GM21737 (cell line): ENCODE data around the gene FNIP2.
A peak's percentile ranks its signal among the peaks of the same experiment; 100 is the strongest.

Experiments used
- ATAC-seq: cut with Tn5 transposase; IDR thresholded peaks from one replicate; pipeline ENCODE4 v1.9.1; 2021; ENCODE audit warnings: mild to moderate bottlenecking, moderate library complexity; ENCODE audit not compliant: unreplicated experiment

The FNIP2 gene

DNA sequence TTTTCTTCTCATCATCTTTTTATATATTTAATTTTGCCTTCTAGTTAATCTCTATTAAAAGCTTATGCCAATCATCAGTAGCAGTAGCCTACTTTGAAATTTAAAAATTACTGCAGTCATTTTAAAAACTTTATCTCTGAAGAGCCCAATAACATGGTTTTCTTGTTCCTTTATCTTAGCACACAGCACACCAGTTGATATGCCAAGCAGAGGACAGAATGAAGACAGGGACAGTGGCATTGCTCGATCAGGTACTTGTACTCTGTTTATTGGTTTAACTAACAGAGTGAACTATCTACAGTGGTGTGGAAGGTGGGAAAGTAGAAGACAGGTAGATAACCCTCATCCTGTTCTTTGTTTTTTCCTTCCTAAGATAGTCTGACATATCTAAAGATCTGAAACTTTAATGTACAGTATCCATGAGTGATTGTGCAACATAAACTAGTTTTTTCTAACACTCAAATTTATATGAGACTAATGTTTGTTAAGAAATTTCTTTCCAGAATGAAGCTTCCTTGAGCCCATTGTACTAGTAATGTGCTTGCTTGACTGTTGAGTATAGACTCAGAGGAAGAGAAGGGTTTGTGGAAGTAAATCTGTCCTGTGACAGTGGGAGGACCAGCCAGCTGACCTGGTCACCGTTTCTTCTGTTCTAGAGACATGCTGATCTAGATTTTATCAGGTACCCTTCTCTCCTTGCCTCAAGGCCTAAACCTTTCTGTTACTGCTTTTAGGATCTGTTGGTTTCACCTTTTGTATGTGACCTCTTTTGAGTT is 66.6 kb downstream of the FNIP2 start:
- no peak for ATAC-seq

DNA sequence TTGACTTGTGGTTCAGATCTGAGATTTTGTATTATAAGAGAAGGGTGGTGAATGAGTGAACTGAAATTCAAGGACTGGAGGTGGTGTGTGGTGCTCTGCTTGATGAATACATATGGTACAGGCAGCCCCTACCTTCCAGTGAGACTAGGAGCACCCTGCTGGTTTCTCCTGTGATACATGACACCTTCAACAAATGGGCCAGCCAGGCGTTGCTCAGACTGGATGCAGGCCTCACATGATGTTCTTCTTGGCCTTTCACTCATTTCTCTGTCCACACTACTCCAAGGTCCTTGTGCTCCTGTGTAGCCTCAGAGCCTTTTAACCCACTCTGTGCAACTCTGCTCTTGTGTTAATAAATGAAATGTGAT is 67.2 kb downstream of the FNIP2 start:
- ATAC-seq, result no peak

DNA sequence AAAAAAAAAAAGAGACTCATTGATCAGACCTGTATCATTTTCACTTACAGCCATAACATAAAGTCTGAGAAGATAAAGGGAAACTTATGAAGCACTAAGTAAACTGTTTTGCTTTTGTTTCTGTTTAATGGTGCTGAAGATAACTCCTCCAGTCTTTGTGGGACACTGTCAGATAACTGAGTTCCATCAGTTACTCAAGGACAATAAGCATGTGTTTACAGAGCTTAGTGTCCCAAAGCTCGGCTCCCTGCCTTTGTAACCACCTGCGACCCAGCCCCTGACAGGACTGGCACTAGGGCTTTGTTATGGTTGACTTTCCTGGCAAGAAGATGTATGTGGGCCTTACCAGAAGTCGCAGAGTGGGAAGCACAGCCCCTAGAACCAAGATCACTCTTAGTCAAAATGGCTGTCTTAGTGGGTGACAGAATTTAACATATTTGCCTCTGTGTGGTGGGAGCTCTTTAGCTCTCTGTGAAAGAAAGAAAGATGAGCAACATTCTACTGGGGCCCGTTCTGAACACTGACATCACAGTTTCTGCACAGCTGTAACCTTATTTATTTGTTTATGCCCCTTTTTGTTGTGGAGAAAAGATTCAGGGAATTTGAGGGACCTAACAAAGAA is 68.1 kb downstream of the FNIP2 start:
- no peak for ATAC-seq

DNA sequence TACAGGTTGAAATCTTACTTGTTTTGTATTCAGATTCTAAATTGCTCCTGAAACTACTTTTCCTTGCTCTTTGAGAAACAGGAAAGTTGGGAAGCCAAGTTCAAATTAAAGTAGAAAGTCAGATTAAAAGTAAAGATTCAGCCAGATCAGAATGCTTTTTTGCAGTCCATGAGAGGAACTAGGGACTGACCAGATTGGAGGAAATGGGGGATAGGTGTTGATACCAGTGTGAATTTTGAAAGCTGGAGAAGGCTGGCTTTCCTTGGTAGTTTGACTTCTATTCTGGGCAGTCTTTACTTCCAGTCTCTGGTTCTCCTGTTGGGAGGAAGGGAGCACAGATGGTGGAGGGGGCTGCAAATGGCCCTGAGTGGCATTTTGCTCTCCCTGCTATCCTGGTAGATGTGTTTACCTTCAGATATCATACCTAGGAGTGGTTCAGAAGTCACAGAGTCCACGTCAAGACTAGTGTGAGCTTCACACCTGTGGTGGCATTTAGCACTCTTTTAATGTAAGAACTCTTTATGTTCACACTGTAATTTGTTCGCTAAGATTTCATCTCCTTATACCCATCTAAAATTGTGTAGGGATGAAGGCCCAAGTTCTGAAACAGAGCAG is 68.8 kb downstream of the FNIP2 start:
- ATAC-seq, result no peak

DNA sequence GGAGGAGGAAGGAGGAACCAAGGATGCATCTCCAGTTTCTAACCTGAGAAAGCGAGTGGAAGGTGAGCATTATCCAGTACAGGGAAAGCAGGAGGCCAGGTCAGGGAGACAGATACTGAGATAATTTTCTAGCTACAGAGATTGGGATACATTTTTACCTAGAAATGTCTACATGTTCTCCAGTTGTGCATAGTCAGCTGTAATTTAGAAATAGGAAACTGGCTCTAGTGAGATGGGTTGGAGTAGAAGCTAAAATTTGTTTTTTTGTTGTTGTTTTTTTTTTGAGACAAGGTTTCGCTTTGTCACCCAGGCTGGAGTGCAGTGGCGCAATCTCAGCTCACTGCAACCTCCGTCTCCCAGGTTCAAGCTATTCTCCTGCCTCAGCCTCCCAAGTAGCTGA is 71.3 kb downstream of the FNIP2 start:
- ATAC-seq, result no peak

DNA sequence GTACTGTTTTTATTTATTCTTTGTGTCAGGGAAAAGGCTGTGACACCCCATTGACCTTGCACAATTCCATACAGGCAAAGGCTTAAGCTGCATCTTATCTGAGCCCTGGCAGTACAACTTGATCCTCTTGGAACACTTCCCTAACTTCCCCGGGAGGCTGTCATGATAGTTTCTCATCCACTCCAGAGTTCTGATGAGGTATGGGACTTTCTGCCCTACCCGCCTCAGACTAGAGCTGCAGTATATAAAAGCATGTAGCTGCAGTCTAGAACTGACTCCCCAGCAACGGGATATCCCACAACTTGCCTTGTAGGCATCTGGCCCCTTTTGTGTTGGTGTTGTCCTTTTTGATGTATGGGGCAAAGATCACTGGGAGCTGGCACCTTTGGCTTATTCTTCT is 72.7 kb downstream of the FNIP2 start:
- no peak for ATAC-seq

DNA sequence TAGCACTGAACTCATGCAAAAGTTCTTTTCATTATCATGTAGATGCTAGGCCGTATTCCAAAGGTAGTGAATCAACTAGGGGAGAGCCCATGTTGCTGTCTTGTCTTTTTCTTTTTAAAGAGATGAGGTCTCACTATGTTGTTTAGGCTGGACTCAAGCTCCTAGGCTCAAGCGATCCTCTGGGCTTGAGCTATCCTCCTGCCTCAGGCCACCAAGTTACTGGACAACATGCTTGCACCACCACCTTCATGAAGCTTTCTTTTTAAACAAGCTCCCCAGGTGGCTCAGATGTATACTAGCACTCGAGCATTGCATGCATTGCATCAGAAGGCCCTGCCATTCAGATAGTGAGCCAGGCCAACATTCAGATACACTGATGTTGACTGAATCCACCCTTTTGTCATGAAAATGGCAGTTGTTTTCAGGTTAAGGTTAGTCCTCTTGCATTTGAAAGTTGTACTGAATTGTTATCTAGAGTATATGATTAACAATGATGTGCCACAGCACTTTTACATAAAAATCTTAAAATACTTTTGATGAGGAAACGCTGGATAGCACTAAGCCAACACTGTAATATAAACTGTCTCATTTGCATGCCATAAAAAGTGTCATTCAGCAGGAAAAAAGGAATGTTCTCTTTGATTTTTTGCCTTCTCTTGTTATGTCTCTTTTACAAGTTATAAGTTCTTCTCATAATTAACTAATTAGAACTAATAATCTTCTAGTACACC is 76.7 kb downstream of the FNIP2 start:
- no peak for ATAC-seq

DNA sequence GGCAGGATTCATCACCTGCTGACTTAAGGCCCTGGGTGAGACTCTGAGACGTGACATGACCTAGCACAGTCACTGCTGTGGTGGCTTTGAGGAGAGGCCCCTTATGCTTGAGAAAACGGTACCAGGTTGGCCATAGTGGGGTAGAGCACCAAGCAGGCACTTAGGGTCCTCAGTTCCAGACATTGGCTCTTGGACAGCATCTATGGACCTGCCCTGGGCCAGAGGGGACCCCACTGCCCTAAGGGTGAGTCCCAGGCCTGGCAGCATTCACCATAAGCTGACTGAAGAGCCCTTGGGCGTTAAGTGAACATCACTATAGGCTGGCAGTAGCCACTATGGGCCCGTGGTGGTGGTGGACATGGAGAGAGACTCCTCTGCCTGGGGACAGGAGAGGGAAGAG is 78.7 kb downstream of the FNIP2 start:
- no peak for ATAC-seq

DNA sequence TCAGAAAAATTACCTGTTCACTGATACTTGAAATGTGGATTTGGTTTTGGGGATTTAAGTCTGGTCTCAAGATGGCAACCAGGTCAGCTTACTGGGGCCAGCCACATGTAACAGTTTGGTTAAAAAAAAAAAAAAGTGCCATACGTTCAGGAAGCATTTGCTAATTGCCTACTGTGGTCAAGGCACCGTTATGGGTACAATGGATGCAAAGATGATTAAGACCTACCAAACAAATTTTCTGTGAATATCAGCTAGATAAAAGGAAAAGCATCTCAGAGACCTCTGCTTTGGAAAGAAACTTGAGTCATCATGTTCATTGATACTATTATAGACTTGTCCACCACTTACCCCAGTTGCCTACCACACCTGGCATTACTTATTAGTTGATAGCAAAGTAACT is 80.9 kb downstream of the FNIP2 start:
- no peak for ATAC-seq

DNA sequence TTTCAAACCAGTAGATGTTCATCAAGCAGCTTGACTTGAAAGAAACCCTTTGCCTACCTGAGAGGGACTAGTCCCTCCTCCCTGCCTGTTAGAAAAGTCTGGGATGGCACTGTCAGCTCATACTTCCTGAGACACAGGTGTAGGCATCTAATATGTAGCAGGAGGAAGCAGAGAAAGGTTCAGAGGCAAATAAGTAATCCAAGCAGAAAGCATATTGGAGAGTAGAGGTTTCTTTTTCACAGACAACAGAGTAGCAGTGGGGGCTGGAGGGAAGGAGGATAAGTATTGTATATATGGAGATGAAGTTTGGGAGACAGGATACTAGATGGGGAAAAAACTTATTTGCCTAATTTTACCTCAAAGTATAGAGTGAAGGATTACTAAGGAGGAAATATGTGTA is 81.5 kb downstream of the FNIP2 start:
- no peak for ATAC-seq

DNA sequence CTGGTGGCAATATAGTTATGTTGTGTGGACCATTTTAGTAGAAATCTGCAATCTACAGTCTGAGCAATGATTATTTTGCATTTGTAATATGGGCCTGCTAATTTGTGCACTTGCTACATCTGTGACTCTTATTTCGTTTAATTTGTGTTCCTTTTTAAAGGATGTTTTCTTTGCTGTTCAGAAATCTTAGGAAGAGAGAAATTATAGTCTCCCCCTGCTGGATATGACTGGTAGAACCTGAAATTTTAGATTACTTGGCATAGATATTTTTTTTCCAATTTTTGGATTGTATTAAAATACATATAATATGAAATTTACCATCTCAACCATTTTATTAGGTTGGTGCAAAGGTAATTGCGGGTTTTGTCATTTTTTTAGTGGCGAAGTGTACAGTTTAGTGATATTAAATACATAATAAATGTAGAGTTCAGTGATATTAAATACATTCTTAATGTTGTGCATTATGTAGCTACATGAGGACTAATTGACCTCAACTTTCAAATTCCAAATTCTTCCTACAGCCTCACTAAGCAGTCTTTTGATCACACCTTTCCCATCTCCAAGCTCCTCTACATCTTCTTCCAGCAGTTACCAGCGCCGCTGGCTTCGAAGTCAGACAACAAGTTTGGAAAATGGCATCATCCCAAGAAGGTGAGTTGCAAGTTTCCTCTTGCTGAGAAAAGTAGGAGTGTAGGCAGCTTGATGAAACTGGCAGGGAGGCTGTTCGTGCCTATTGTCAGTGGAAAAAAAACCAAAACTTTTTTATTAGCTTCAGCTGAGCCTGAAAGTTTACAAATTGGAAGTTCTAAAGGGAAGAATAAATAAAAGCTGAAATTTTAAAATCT is 82.2 kb downstream of the FNIP2 start:
- ATAC-seq, result no peak

DNA sequence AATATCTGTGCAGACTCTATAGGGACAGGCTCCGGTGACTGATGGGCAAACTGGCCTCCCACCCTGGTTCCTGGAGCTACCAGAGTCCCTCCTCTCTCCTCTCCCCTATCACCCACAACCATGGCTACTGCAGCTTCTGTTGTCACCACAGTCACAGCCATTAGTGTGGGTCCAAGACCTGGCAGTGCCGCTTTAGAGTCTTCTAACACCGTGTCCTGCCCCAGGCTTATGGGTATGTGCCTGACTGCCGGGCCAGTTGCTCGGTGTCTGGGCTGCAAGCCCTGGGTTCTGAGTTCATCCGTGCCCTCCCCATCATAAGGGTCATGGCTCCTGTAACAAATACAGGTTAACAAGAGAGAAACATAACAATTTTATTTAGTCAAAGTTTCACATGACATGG is 85.4 kb downstream of the FNIP2 start:
- no peak for ATAC-seq

DNA sequence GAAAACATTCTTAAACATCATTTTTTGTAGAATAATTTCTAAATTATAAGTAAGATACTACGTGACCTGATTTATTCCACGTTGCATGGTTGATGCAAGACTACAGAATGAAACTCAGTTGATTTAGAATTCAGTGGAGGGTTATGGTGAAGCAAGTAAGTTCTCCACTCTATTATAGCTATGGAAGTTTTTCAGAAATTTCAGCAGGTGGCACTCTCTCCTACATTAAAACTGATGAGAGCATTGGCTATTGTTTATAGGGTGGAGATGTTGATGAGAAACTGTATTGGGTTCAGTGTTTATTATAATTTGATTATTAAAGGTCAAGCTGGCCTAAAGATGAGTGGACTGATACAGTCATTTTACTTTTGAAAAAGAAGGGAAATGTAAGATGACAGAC is 88.0 kb downstream of the FNIP2 start:
- ATAC-seq, result peak; percentile 62

DNA sequence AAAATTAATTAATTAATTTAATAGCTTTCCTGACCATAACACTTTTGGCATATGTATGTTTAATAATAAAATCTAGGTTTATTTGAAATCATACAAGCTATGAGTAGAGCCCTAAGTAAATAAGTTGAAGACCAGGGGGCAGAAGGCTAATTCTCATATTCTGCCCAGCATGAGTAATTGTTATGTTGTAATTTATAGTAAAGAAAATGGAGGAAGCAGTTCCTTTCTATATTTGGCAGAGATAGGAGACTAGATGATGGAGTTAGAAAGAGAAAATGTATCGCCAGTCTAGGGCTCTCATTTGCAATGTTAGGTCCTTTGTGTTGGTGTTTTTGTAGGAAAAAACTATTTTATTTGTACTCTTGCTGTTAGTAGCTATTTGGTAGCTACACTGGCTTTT is 89.1 kb downstream of the FNIP2 start:
- ATAC-seq, result no peak

DNA sequence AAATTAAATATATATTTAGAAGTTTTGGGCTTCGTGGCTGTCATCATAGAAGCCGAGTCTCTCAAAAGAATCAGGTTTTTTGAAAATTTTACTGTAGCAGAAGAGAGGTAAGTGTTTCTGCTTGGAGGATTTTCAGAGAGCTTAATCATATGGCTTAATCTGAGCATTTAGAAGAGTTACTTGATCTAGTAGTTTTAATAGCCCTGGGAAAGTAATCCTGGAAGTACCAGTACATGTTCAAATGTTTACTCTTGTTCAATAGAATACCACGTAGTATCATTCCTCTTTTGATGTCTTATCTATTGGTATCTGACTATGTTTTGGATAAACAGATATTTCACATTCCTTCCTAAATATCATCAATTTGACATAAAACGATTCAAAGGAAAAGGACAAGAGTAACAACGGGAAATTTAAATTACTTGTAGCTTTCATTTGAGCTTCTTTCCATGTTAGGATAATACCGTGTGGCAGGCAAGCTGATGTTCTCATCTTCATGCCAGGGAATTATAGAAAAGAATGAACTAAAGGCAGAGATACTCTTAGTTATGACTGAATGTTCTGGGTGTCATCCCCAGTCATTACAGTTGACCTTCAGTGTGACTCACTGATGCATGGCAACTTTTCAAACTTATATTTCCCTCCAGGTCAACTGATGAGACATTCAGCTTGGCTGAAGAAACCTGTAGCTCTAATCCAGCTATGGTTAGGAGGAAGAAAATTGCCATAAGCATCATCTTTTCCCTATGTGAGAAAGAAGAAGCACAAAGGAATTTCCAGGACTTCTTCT is 89.8 kb downstream of the FNIP2 start:
- ATAC-seq, result no peak

DNA sequence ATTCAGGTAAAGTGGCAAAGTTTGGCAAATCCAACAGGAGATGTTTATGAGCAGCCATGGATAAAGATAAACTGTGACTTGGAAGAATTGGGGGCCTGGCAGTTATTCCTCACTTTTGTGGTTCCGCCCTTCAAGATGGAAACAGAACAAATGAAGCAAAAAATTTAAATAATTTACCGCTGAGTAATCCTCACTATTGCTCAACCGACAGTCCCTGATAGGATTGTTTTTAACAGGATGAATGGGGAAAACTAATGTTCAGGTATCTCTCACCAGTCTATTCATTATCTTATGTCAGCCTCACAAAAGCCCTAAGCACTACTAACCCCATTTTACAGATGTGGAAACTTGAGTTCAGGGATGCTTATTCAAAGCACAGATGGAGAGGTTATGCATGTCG is 90.8 kb downstream of the FNIP2 start:
- no peak for ATAC-seq

DNA sequence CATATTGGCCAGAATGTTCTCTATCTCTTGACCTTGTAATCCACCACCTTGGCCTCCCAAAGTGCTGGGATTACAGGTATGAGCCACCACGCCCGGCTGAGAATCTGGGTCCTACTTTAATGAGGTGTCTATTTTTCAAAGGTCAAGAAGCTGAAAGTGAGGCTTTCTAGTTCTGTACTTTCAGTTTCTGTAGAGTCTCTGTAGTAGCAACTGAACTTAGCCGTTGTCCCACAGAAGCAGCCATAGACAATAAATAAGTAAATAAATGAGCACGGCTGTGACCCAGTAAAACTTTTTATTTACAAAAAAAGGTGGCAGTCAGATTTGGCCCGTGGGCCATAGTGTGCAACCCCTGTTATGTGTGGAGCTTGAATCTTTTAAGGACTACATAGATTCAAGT is 92.0 kb downstream of the FNIP2 start:
- peak; percentile 81 for ATAC-seq

DNA sequence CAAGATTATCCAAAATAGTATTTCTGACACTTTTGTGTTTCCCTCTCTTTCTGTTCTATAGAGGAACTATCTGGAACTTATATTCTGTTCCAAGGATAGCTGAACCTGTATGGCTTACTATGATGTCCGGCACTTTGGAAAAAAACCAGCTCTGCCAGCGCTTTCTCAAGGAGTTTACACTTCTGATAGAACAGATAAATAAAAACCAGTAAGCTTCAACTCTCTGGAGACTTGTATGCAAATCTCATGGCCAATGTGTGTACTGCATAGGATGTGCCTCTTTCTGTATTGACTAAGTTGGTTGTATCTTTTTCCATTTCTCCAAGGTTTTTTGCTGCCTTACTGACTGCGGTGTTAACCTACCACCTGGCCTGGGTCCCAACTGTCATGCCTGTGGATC is 92.5 kb downstream of the FNIP2 start:
- no peak for ATAC-seq

DNA sequence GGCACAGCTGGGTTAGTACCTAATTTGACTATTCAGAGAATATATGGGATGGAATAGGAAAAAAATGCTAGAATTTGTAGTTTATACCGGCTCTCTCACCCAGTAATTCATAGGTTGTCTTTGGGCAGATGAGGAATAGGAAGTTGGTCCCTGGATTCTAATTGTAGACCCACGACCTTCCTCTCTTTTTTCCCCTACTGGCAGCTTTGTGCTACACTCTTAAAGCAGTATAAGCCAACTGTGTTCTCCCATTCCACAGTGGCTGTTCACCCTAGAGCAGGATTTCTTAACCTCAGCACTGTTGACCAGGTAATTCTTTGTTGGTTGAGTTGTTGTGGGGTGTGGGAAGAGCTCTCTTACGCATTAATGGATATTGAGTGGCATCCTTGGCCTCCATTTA is 92.9 kb downstream of the FNIP2 start:
- no peak for ATAC-seq

DNA sequence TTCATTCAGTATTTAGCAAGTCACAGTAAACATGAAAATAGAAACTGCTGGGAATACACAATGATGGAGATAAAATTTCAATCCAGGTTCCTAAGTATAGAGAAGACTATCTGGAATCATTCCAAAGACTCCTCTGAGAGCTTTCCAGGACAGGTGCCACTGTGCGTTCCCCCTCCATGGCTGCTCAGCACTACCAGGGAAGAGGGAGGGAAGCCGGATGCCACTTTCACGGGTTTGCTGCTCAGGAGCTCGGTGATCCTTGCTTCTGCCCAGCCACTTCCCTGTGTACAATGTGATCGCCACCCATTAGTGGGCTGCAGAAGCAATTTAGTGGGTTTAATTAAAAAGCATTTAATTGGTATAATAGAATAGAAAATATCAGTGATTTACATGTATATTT is 94.5 kb downstream of the FNIP2 start:
- no peak for ATAC-seq
